NCI-H2107 treated with DMSO at 0.1 percent for 48 hours (cell line): Measurements from ENCODE around the gene FNBP1L.

Source experiments
- DNase-seq: peaks from one replicate; lab custom pipeline; 2025; ENCODE audit not compliant: unreplicated experiment; lab: John Stamatoyannopoulos, UW

Gene FNBP1L

DNA sequence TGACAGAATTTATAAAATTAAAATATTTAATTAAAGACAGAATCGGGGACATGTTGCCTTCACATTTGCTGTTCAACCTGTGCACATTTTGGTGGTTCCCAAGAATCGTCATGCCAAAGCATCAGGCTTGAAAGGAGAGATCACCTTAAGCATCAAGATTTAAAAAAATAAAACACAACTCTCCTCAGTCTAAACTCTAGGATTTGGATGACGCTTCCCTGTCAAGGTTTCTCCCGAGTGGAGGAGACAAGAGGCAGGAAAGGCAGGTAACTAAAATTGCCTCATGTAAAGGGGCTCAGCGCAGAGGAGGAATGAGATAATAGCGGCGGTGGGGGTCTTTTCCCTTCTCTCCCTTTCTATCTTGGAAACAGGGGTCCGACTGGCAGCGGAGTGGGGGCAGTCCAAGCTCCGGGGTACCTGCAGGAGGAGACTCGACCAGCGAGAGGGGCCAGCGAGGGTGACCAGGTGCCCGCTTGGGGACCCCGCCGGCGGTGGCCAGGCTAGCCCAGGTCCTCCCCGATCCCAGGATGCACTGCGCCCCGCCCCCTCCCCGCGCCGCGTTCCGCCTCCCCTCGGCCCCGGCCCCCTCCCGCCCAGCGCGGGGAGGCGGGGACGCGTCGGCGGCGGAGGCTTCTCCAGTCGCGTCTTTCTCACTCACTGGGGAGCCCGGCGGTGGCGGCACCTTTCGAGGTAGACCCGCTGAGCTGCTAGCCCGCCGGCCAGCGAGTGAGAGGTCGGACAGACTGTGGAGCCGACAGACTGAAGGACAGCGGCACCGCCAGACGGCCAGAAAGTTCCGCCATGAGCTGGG lies at the start of gene FNBP1L:
Gene FNBP1L, plus strand, starts transcription at position 638 of the 811 bp plus-strand sequence. Its CDS starts 164 bp downstream, at position 802.
- peak; percentile 54 for DNase-seq

DNA sequence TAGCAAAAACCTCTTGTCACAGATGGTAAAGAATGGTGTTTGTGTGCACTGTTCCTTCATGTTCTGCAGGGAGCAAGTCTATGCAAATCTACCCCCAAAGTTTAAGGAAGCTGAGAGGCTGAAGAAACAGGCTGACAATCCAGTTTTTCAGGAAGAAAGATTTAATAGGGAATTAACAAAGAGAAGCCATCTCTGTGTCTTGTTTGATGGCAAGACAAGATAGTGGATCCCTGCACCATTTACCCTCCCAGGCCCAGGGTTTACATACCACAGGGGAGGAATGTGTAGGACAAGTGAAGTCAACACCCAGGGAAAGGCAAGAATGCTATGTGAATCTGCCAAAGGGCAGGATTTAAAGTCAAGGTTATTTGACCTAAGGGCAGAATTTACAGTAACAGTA lies 48.1 kb upstream of the FNBP1L start:
- DNase-seq, result no peak

GRCh38 chr1:93408203-93408602 lies 39.7 kb upstream of the FNBP1L start:
- DNase-seq, result no peak

DNA sequence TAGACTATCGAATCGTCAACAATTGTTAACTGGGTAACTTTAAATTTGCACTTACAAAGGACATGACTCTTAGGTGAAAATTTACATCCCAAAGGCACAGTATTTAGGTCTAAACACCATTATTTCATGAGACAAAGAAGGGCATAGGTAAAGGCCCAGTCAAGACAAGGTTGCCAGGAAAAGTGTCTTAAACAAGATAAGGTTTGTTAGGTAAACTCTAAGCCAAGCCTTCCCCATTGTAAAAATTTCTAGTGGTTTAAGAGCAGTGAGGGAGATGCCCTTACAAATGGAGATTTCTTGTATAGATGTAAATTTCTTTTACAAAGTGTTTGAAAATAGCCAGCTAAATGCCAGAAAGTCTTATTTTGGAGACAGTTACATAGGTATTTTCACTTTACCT lies 36.9 kb upstream of the FNBP1L start:
- DNase-seq, result no peak

DNA sequence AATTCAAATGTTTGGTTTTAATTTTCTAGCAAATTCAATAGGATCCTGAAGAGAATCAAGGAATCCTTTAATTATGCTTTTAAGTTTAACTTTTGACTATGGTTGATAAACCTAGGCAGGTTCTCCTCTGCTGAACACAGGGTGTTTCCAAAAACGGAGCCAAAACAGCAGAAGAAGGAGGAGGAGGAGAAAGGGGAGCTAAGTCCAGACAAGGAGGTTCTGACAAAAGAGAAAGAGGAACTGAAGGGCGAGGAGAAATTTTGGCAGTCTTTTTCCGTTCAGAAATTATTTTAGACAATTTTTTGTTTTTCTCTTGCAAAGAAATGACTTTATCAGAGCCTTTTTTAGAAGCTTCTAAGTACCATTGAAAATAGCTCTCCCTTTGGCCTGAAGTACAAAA lies 33.2 kb upstream of the FNBP1L start:
- no peak for DNase-seq

- DNase-seq, result no peak
Observed at GRCh38 chr1:93415296-93415695, 32.6 kb upstream of the FNBP1L start.

DNA sequence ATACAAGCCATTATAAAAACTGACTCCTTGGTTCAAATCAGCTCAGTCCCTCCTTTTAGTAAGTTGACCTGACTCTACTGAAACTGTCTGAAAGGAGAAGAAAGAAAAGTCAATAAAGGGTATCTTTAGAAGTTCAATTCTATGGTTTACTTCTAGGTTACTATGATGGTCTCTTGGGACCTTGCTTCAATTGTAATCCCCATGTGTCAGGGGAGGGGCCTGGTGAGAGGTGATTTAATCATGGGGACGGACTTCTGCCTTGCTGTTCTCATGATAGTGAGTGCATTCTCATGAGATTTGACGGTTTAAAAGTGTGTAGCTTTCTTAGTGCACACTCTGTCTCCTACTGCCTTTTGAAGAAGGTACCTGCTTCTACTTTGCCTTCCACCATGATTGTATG lies 31.7 kb upstream of the FNBP1L start:
- no peak for DNase-seq

GRCh38 chr1:93419344-93419743 lies 28.6 kb upstream of the FNBP1L start:
- no peak for DNase-seq

DNA sequence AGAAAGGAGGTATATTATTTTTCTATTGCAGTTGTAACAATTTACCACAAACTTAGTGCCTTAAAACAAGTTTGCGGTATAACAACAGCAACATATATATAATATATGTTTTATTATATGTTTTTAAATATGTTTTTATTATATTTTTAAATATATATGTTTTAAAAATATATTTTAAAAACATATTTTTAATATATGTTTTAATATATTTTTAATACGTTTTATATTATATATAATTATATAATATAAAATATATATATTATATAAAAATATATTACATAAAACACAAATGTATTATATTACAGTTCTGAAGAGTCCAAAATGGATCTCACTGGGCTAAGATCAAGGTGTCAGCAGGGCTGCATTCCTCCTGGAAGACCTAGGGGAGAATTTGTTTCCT lies 27.5 kb upstream of the FNBP1L start:
- no peak for DNase-seq

DNA sequence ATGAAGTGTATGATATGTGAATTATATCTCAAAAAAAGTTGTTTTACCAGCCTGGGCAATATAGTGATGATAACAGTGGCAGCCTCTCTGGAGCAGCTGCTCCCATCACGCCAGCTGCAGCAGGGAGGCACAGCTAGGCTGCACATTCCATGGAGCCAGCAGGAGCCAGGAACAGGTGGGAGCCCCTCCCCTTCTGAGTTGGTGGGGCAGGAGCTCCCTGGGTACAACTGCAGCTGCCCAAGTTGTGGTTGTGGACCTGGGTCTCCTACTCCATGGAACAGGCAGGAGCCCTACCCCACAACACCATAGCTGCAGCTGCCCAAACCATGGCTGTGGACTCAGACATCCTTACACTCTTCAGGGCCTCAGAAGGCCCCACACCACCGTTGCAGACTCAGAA lies 21.7 kb upstream of the FNBP1L start:
- DNase-seq, result no peak

- no peak for DNase-seq
Observed at GRCh38 chr1:93427656-93428055, 20.3 kb upstream of the FNBP1L start.

DNA sequence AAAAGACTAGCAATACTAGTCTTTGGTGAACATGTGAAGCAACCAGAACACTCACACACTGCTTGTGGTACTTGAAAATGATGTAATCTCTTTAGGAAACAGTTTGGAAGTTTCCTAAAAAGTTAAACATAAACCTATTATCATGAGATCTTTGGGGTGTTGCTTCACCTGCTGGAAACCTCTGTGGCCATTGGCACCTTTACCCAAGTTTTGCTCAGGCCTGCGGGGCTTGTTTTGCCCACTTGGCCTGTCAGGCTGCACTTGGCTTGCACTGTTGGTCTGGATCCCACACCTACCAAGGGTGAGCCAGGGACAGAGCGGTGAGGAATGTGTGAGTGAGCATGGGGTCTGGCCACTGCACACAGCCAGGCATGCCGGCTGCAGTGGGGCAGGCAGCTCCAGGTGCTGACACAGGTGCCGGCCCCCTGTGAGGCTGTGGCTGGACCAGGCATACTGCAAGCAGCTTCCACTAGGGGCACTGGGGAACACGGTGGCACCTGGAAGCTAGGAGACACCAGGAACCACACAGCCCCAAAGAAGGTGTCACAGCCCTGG lies 14.4 kb upstream of the FNBP1L start:
- no peak for DNase-seq

DNA sequence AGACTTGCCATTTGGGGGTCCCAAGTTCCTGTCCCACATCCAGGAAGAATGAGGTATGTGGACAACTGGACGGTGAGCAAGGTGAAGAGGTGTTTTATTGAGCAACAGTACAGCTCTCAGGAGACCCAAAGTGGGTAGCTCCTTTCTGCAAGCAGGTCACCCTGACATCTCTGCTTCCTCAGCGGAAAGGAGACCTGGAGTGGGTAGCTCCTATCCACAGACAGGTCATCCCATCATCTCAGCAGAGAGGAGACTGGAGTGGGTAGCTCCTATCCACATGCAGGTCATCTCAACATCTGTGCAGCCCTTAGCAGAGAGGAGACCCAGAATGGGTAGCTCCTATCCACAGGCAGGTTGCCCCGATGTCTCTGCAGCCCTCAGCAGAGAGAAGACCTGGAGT lies 13.8 kb upstream of the FNBP1L start:
- DNase-seq, result no peak

GRCh38 chr1:93434987-93435386 lies 12.9 kb upstream of the FNBP1L start:
- no peak for DNase-seq

DNA sequence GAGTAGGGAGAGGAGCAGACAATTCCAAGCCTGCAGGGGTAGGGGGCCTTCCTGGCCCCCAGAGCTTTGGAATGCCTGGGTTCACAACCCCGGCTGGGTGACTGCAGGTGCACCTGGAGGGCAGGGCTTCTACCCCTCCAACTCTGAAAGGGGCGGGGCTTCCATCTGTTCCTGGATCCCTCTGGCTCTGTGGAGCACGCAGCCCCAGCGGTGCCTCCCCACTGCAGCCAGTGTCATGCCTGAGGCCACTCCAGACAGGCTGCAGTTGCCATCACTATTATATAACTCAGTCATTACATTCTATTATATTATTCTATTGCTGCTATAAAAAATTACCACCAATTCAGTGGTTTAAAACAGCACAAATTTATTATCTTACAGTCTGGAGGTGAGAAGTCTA lies 12.5 kb upstream of the FNBP1L start:
- DNase-seq, result no peak

DNA sequence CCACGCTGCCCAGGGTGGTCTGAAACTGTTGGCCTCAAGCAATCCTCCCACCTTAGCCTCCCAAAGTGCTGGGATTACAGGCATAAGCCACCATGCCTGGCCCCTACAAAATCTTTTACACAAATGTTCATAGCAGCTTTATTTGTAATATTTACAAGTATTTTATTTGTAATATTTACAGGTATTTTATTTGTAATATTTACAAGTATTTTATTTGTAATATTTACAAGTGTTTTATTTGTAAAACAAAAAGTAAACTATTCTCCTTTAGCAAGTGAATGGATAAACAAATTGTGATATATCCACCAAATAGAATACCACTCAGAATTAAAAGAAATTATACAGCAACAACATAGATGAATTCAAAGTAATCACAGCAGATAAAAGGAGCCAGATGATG lies 11.4 kb upstream of the FNBP1L start:
- DNase-seq, result no peak

DNA sequence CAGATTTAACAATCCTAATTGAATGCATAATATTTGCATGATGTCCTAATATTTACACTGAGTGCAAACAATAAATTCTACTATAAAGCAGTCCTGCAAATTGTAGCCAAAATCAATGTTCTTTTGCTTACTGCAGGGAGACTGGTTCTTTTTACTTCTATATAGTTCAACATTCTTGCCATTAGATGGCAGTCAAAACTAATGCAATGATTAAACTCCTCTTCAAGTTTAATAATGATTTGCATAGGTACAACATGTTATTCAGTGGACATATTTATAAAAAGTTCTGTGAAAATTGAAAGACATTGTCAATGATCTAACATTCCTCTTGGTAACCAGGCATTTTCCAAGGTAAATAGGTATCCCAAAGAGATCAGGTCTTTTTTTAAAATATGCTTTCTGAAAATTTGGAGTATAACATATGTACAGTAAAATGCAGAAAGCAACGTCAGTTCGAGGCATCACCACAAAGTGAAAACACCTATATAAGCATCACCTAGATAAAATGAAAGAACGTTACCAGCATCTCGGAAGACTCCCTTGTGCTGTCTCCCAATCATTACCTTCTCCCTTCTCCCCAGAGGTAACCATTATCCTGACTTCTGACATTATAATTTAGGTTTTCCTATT lies 9.8 kb upstream of the FNBP1L start:
- DNase-seq, result peak; percentile 67

- DNase-seq, result no peak
Observed at GRCh38 chr1:93438716-93439115, 9.2 kb upstream of the FNBP1L start.

GRCh38 chr1:93440272-93440671 lies 7.6 kb upstream of the FNBP1L start:
- no peak for DNase-seq

GRCh38 chr1:93440706-93441105 lies 7.2 kb upstream of the FNBP1L start:
- DNase-seq, result no peak

DNA sequence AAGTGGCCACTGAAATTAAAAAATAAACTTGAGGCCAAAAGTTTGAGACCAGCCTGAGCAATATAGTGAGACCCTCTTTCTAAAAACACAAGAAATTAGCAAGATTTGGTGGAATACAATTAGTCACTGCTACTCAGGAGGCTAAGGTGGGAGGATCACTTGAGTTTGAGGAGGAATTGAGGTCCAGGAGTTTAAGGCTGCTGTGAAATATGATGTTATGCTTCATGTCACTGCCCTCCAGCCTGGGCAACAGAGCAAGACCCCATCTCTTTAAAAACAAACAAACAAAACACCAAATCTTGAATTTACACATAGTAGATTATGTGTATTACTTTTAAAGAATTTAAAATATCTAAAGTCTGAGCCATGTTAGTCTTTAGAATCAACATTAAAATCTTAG lies 6.3 kb upstream of the FNBP1L start:
- no peak for DNase-seq

DNA sequence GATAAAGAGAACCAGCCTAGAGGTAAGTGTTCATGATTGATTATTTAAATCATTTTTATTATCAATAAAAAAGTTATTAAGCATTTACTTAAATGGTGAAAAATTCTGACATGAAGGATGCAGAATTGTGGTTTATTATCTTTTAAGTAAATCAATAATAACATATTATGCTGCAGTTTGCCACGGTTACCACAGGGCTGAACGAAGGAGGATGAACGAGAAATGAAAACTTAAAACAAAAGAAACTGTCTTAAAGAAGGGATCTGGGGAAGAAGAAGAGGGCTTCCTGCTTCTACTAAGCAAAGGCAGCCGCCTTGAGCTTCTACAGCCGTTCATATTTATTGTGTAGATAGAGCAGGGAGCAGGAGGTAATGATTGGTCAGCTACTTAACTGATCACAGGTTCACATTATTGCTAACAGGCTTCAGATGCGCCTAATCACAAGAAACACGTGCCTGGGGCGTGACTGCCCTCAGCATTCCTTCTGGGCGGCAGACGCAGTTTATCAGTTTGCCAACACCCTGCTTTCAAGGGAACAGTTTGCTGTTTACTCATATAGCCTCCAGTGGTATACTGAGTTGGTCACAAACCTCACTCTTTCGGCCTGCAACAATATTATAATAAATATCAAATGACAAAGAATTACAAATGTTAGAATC lies 5.8 kb upstream of the FNBP1L start:
- DNase-seq, result no peak
